ENCODE data around the gene RIN3. TPM values are rescaled to one million over a fixed set of nuclear protein-coding genes. Genes with fewer than 3 reads are reported as not detected.

The RIN3 gene
- total and polyA plus RNA-seq, 2 donors (not counting 3 experiments of a cell fraction or from before 2014, with no cell fraction given): 5.1 to 20.8 TPM

DNA sequence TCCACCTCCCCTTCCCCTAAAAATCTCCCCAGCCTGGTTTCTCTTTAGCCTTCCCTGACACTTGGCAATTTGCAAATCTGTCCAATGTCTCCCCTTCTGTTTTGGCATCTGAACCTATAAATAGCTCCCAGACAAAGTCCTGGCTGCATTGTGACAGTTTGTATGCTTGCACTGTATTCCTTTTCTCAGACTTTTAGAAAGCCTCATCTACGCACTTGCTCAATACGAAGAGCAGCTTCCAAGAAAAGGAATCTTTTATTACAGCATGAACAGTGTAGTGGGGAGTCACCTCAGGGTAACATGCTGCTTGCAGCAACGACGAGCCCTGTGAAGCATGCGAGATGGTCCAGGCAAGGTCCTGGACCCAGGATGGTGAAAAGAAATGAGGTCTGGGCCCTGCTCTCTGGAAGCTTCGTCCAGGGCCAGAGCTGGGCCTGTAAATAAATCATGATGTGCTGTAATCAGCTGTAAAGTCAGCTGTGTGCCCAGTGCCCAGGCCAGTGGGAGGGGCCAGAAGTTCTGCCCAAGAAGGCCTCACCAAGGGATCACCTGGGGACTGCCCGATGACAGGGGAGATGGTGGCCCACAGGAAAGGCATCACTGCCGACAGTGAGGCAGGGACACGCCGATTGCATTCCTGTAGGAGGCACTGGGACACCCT is 88.3 kb downstream of the RIN3 start:
- H3K4me3 ChIP-seq (replicated peaks in 1 of 3; ENCODE audit: insufficient read depth in 1 of 3, low read depth in 1 of 3, low read length in 3 of 3): no peak overlapping the region
- no peak overlapping the region for H3K27ac ChIP-seq (ENCODE audit: insufficient read depth, low read depth, low read length)
- no peak overlapping the region for H2AFZ ChIP-seq (ENCODE audit: low read depth, low read length)
- H3K79me2 ChIP-seq (ENCODE audit: control insufficient read depth, insufficient read depth, low read length): no peaks in the 10 kb centered on the region
- no peak overlapping the region for H3K9ac ChIP-seq (replicated peaks; ENCODE audit: extremely low read depth, insufficient read depth, low read length)
- intact Hi-C loops (cut with micrococcal nuclease) (no loop called here), dilution Hi-C loops (cut with MboI; ENCODE audit: extremely low pct_ligation_motif_present, low sequenced_read_pairs) (no loop called here)
- TF ChIP-seq, protein P1, sequence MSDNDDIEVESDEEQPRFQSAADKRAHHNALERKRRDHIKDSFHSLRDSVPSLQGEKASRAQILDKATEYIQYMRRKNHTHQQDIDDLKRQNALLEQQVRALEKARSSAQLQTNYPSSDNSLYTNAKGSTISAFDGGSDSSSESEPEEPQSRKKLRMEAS (IDR thresholded peaks at IDR 0.05; ENCODE audit: insufficient read depth, insufficient read length): no peak
- TF ChIP-seq POLR2AphosphoS5 (IDR thresholded peaks at IDR 0.05; ENCODE audit: insufficient read depth, low read depth, low read length) (no peak), MYC (IDR thresholded peaks at IDR 0.05; ENCODE audit: low read depth, low read length) (no peak), EZH2 (IDR thresholded peaks at IDR 0.05; ENCODE audit: borderline replicate concordance, low read depth, low read length, severe bottlenecking) (no peak), GATA2 (IDR thresholded peaks at IDR 0.05; ENCODE audit: insufficient read depth, insufficient read length, low read depth, low read length) (no peak), JUN (IDR thresholded peaks at IDR 0.05; ENCODE audit: borderline replicate concordance, insufficient read depth, insufficient read length, low read depth) (no peak)
- no peaks in the 10 kb centered on the region for H3K27me3 ChIP-seq (ENCODE audit: control insufficient read depth in 2 of 2, insufficient read depth in 2 of 2, low read length in 2 of 2)
- FAIRE-seq: no peak
- H3K4me1 ChIP-seq (ENCODE audit: control insufficient read depth, extremely low read depth, insufficient read depth, low read length): no peaks in the 10 kb centered on the region
- H3K9me1 ChIP-seq (replicated peaks; ENCODE audit: control insufficient read depth, extremely low read depth, insufficient read depth, low read length): no peaks in the 10 kb centered on the region
- no peak overlapping the region for H3K4me2 ChIP-seq (ENCODE audit: insufficient read depth, low read length)
- no peaks in the 10 kb centered on the region for H3K36me3 ChIP-seq (ENCODE audit: control insufficient read depth in 2 of 2, extremely low read depth in 1 of 2, insufficient read depth in 2 of 2, low read length in 2 of 2)
- POLR2A ChIA-PET: no interaction called here
- BruUV-seq (replicated peaks): no TSS peak
- DNase-seq (ENCODE audit: low read depth, low spot score): no peak
- CTCF ChIA-PET: no interaction called here
- H3K9me3 ChIP-seq (replicated peaks; ENCODE audit: control insufficient read depth, insufficient read depth, low read length): no peaks in the 10 kb centered on the region
- H4K20me1 ChIP-seq (replicated peaks; ENCODE audit: control insufficient read depth, extremely low read depth, insufficient read depth, low read length): no peaks in the 10 kb centered on the region
